Putamen (tissue), 1 donor: ENCODE measurements around the gene KIAA1671.

Experiments used
- DNase-seq: peaks from one replicate; pipeline ENCODE4 v3.0.0-alpha.2; 2016; ENCODE audit warnings: low spot score

KIAA1671 gene

DNA sequence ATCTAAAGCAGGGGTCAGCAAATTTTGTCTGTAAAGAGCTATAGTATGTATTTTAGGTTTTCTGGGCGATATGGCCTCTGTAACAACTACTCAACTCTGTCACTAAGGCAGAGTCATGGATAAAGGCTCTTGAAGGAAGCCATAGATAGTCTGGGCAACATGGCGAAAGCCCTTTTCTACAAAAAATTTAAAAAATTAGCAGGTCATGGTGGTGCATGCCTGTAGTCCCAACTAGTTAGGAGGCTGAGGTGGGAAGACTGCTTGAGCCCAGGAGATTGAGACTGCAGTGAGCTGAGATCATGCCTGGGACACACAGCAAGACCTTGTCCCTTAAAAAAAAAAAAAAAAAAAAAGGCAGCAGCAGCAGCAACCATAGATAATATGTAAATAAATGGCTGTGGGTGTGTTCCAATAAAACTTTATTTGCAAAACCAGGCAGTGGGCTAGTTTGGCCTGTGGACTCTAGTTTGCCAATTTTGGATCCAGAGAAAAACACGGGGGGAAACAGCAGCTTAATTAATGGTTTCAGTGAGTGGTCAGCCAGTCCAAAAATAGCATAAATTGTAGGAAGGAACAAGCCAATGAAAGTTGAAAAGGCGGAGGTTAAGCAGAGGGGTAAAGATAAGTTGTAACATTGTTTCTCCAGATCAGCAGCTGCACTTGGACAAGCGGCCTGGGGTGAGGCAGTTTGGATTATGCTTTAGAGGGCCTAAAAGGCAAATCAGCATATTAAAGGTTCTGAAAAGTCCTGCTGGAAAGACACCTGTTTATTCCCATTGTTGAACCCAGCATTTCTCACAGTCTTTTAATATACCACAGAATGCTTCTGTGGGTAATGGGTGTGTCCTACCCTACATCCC lies 62.6 kb downstream of the KIAA1671 start:
- no peak for DNase-seq

DNA sequence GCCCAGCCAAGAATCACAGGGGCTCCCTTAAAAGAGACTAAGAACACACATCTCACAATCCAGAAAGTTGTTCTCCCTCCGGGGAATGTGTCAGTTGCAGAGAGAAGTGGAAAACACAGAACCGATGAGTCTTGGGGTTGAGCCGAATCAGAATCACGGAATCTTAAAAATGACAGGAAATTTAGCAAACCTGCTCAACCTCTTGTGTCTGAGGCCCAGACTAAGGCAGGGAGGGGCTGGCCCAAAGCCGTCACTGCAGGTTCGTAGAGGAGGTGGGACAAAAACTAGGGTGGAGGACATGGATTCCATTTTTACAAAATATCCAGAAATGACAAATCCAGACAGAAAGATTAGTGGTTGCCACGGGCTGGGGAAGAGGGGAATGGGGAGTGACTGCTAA lies 63.8 kb downstream of the KIAA1671 start:
- DNase-seq = no peak

DNA sequence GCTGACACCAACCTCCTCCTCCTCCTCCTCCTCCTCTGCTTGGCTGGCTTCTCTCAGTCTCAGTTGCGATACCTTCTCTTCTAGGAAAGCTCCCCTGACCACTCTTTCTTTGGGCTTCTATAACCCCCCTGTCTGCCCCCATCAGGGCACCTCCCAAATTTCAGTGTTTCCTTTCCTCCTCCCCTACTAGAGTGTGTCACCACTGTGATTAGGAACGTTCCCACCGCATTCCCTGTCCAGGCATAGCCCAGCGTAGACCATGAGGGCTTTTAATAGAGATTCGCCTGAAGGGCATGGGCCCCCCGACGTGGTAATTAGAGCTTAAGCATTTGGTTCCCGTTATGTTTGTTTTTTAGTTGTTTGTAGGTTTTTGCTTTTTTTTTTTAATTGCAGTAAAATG lies 65.5 kb downstream of the KIAA1671 start:
- DNase-seq = no peak

DNA sequence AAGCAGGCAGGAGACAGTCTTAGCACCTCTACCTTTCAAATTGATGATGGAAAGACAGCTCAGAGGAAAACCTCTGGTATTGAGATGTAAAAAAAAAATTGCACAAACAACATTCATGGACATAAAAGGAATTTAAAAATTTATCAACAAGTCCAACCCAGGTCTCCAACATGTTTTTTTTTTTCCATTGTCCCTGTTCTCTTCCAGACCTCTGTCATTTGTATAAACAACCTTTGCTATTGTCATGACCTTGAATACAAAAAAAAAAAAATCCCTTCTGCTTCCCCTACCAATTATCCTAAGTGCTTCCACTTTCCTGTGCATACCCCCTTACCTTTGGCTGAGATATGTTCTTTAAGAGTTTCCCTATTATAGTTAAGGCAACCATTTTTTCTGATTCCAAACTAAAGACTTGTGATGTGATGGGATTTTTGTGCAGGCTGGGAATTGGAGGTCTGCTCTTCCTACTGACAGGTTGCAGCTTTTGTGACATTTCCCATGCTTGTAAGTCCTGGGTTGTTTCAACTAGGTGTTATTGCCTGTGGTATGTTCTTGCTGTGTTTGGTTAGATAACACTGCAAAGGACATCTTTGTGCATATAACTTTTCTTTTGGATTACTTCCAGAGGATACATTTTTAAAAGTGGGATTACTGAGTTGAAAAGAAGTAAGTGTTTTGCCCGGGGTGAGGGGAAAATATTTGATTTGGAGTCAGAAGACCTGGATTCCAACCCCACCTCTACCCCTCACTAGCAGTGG lies 67.1 kb downstream of the KIAA1671 start:
- DNase-seq = no peak

DNA sequence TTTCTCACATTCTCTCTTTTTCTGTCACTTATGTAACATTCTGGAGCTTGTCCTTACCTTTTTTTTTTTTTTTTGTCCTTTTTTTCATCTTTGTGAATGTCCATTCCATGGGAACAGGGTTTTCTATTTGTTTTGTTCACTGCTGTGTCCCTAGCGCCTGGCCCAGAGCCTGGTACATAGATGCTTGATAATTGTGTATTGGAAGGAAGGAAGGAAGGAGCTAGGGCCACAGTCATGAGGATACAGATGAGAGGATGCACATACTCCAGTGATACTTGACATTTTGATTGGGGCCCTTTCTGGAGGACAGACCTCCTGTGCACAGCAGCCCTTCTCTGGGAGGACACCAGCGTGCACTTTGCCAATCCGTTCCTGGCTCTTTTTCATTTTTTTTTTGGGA lies 68.9 kb downstream of the KIAA1671 start:
- no peak for DNase-seq

DNA sequence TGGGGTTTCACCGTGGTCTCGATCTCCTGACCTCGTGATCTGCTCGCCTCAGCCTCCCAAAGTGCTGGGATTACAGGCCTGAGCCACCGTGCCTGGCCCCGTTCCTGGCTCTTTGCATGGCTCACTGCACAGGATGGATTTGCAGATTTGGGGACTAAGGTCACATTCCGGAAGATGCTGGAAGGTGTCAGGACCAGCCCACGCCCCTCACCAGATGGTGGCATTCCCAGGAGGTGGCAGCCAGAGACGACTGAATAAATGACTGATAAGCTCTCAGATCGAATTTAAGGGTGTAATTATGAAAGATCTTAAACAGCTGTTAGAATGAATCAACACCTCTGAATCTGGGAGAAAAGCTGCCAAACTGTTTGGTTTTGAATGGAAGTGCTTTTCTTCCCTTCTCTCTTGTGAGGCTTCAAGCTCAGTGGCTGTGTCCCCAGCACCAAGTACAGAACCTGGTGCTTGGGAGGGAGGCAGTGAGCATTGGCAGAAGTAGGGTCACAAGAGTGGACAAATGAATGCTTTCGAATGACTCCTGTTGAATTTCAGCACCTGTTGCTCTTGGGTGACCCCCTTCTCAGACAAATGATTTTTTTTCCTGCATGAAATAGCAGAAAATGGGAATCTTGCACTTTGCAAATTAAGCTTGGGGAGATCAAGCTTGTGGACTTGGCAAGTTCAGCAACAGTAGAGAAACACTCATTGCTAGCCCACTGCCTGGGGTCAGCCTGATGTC lies 69.6 kb downstream of the KIAA1671 start:
- DNase-seq = no peak

DNA sequence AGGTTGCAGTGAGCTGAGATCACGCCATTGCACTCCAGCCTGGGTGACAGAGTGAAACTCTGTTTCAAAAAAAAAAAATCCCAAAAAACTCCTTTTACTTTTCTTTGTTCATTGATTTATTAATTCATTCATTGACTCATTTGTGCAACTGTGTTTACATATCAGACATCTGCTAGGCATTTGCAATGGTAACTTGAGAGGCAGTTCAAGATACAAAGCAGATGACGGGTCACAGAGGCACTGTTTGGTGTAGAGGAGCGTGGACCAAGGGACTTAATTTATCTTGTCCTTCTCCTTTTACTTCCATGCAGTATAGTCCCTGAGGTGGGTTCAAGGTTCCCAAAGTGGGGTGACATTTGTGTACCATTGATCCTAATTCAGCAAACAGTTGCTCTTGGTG lies 71.4 kb downstream of the KIAA1671 start:
- DNase-seq = no peak

DNA sequence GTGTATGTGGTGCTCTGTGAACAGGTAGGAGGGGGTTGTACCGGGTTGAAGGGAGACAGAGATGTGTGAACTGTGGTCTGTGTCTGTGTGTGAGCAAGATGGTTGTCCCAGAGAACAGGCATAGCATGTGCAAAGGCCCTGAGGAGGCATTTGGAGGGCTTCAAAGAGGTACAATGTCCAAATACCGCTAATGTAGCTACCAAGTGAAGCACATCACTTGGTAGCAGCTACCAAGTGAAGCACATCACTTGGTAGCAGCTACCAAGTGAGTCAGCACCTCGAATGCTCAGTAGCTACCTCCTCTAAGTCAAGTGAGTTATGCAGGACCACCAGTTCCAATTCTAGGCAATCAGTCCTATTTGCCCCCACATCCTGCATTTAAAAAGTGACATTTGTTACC lies 72.4 kb downstream of the KIAA1671 start:
- DNase-seq = no peak

DNA sequence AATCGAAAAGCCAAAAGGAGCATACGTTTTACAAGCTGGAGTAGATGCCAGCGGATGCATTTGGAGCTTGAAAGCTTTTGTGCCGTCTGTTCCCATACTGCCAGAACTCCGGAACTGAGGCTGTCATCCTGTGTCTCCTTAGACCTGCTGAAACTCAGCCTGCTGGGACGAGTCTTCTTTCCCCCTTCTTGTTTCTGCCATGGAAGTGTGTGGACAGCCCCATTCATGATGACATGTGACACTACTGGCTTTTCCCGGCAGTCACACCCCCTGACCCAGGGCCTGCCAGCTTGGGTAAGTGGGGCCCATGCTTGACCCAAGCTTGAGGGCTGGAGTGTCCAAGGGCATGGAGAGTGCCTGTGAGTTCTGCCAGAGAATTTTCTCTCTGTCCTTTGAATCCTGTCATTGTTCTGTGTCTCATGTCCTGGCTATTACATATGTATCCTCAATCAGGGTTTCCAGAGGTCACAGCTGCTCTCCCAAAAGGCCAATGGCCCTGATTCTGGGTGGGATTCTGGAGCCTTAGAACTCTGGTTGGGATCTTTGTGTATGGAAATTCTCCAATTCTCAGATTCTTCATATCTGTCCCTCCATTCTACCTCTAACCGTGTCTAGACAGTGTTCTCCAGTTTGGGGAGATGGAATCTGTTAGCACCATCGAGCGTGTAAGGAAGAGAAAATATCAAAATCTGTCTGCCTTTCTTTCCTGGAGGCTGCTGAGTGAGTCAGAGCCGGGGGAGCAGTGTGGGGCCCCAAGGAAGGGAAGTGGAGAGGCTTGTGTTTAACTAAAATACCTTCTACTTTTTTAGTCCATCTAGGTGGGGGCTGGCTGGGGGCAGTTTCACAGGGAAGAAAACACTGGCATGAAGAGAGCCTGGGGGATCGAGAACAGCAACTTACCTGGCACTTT lies 73.2 kb downstream of the KIAA1671 start:
- DNase-seq = no peak

DNA sequence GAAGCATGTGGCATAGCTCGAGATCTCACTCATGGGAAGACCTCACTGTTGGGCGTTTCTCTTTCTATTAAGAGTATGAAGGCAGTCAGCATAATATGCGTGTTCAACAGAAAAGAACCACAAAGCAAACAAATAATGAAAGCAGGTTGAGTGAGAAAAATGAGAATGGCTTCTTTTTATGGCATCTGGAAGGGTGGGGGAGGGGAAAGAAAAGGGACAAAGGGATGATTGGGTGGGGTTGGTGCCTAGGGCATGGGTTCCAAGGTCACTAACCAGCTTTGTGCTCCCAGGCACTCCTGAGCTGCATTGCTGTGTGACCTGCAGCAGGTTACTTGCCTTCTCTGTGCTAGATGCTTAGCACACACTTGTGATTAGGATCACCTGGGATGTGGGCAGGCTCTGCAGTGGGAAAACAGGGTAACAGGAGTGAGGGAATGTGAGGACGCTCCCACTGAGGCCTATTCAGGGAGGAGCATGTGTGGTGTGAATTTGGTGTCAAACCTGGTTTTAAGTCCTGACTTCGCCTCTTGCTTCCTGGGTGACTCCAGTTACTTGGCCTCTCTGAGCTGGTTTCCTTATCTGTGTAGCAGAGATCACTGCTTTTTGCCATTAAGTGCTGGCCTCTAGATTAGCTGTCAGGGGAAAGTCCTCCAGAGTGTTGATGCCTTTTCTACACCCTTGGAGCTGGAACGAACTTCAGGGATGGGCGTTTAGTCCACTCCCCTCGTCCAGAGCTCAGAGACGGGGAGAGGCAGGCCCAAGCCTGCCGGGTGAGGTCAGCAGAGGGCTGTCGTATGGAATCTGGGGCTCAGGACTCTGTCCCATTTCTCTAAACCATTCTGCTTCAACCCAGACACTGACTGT lies 74.8 kb downstream of the KIAA1671 start:
- no peak for DNase-seq

DNA sequence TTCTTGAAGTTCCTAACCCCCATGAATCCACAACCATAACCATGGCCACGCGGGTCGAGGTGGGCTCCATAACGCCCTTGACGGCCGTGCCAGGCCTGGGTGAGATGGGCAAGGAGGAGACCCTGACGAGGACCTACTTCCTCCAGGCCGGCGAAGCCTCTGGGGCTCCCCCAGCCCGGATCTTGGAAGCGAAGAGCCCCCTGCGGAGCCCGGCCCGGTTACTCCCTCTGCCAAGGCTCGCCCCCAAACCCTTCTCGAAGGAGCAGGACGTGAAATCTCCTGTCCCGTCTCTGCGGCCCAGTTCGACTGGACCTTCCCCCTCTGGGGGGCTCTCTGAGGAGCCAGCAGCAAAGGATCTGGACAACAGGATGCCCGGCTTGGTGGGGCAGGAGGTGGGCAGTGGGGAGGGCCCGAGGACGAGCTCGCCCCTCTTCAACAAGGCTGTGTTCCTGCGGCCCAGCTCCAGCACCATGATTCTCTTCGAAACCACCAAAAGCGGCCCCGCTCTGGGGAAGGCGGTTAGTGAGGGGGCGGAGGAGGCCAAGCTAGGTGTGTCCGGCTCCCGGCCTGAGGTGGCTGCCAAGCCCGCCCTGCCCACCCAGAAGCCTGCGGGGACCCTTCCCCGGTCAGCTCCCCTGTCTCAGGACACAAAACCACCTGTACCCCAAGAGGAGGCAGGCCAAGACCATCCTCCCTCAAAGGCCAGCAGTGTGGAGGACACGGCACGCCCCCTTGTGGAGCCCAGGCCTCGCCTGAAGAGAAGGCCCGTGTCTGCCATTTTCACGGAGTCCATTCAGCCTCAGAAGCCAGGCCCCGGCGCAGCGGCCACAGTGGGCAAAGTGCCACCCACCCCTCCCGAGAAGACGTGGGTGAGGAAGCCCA lies 75.7 kb downstream of the KIAA1671 start:
- DNase-seq = no peak

DNA sequence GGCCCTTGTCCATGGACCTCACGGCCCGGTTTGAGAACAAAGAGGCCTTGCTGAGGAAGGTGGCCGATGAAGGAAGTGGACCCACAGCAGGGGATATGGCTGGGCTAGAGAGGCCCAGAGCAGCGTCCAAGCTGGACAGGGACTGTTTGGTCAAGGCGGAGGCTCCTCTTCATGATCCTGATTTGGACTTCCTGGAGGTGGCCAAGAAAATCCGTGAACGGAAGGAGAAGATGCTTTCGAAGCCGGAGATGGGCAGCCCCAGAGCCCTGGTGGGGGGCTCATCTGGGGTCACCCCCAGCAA lies 76.3 kb downstream of the KIAA1671 start:
- DNase-seq = no peak

DNA sequence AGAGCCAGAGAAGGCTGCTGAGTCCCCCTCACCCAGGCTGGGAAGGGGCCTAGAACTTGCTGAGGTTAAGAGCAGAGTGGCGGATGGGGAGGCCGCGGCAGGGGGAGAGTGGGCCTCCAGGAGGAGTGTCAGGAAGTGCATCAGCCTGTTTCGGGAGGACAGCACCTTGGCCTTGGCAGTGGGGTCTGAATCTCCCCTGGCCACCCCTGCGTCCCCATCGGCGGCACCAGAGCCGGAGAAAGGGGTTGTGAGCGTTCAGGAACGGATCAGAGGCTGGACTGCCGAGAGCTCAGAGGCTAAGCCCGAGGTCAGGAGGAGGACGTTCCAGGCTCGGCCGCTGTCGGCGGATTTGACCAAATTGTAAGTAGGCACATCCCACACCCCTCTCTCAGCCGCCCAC lies 76.7 kb downstream of the KIAA1671 start:
- DNase-seq = no peak

DNA sequence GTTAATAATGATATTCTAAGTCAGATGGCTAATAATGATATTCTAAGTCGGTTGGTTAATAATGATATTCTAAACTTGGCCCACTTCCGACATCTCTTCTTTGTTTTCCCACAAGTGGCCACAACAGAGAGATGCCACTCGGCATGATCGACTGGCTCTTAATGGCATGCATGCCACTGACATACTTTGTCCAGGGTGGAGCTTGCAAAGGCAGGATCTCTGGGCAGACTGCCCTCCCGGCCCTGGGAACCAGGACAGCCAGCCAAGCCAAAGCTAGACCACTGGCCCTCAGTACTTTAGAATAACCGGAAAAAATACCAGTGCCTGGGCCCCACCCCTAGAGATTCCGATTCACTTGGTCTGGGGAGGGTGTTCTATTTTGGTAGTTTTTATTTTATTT lies 78.1 kb downstream of the KIAA1671 start:
- no peak for DNase-seq

DNA sequence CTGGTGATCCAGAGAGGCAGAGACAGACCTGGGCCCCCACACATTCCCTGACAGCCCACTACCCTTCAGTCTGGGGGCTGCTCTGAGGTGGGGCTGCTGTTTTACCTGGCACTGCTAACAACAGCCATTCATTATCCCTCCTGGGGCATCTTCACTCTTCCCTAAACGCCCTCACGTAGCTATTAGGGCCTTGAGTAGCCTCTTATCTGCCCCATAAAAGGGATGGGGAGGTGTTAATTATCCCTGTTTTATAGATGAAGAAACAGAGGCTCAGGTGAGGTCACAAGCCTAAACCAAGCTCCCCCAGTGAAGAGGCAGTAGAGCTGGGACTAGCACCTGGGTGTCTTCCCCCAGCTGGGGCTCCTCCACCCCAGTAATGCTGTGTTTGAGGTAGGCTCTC lies 79.5 kb downstream of the KIAA1671 start:
- no peak for DNase-seq

DNA sequence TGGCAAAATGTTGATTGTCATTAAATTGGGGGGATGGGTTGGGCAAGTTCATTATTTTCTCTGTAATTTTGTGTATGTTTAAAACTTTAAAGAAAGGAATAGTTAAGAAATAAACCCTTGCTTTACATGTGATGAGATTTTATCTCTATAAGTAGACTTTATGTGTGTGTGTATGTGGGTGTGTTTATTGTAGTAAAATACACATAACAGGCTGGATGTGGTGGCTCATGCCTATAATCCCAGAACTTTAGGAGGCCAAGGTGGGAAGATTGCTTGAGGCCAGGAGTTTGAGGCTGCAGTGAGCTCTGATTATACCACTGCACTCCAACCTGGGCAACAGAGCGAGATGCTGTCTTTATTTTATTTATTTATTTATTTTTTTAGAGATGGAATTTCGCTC lies 83.2 kb downstream of the KIAA1671 start:
- no peak for DNase-seq

DNA sequence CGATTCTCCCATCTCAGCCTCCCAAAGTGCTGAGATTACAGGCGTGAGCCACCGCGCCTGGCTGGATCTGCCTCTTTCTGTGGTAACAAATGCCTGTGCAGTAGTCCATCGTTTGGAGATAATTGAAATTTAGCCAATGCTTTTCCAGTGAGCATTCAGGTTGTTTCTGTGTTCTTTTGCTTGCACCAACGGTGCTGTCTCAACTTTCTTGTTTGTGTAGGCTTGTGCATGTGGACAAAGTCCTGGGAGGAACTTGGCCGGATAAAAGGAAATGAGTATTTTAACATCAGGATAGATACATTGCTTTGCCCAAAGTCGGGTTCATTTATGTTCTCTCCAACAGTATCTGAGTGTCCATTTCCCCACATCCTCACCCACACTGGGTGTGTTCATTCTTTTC lies 85.7 kb downstream of the KIAA1671 start:
- DNase-seq = no peak

DNA sequence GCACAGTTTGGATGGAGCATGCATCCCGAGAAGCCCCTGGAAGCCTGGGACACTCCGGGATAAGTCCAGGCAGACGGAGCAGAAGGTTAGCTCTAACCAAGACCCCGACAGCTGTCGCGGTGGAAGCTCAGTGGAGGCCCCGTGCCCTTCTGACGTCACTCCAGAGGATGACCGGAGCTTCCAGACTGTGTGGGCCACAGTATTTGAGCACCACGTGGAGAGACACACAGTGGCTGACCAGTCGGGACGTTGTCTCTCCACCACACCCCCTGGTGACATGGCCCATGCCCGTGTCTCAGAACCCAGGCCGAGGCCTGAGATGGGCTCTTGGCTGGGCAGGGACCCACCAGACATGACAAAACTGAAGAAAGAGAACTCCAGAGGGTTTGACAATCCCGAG lies 86.3 kb downstream of the KIAA1671 start:
- DNase-seq = no peak

DNA sequence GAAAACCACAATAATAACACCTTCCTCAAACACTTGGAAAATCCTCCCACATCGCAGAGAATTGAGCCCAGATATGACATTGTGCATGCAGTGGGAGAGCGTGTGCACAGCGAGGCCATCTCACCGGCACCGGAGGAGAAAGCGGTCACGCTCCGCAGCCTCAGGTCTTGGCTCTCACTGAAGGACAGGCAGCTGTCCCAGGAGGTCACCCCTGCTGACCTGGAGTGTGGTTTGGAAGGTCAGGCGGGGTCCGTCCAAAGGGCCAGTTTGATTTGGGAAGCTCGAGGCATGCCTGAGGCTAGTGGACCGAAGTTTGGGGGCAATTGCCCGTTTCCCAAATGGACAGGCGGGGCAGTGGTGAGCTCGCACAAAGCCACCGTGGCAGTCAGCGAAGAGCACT lies 86.7 kb downstream of the KIAA1671 start:
- DNase-seq = no peak

DNA sequence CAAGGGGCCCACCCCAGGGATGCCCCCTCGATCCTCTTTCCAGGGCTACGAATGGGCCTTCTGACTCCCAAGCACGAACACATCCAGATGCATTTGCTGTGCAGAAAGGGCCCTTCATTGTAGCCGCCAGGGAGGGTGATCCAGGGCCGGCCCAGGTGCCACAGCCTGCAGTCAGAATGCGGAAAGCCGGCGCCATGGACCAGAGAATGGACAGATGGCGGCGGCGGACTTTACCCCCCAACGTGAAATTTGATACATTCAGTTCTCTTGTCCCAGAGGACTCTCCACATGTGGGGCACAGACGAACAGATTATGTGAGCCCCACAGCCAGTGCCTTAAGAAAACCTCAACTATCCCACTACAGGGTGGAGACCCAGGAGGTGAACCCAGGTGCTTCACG lies 87.2 kb downstream of the KIAA1671 start:
- DNase-seq = no peak
